T-helper 1 cell (primary cell): ENCODE data around the gene OTUD3.
"Not testable (repeated sequence)": the region's sequence is repeated elsewhere in the genome, so short reads cannot be mapped to it uniquely, and the experiment has no call there.

Experiments
- DNase-seq, 5 donors: peaks; one replicate each; pipeline ENCODE4 v3.0.0-alpha.2; 2012 to 2020

OTUD3 gene

GRCh38 chr1:19869453-19869852 lies 12.7 kb upstream of the OTUD3 start:
- not testable (repeated sequence) for DNase-seq

- DNase-seq, result no peak
These were observed 12.3 kb upstream of the OTUD3 start for GRCh38 chr1:19869929-19870328.

DNA sequence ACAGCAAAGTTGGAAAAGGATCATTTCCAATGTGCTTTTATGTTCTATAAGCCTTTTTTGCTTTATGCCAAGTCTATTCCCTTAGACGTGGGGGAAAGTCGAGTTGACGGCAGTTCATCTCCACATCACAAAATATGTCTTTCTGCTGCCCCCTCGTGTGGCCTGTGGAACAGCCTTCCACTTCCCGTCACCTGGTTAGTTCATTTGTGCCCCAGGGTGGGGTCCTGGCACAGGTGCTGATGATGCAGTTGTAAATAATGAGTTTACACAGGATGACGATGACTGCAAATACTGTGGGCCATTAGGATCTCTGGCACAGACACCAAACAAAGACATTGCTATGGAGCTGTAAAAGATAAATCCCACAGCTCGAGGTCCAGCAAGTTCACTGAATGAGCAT lies 10.0 kb upstream of the OTUD3 start:
- DNase-seq, result no peak

- DNase-seq, result no peak
These were observed 4.9 kb upstream of the OTUD3 start for GRCh38 chr1:19877181-19877750.

DNA sequence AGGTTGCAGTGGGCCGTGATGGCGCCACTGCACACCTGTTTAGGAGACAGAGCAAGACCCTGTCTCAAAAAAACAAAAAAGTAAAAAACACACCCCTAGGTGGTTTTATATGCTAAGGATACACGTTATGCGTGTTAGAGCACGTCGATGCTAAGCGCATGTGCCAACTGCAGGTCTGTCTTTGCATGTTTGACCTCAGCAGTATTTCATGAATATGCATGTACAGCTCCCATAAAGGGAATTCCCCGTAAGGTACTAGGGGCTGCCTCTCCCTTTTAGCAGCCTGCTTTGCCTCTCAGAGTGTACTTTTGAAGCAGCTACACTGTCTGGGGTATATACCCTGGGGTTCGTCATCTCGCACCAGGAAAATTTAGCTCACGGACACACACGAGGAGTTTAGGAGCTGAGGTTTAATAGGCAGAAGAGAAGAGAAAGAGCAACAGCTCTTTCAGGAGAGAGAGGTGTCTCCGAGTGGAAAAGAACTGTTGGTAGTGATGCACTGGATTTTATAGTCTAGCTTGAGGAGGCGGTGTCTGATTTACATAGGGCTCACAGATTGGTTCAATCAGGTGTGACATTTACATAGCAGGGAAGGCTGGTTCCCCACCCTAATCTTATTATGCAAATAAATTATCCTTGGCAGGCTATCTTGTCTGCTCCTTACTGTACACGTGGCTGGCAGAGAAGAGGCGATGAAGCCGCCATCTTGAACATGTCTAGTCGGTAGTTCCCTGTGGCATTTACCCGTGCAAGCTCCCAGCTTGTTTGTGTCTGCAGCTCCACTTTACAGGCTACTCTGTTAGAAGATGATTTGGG lies 4.2 kb upstream of the OTUD3 start:
- DNase-seq, result no peak

- DNase-seq, result no peak
These were observed 3.6 kb upstream of the OTUD3 start for GRCh38 chr1:19878637-19878985.

- DNase-seq, result no peak
These were observed 3.0 kb upstream of the OTUD3 start for GRCh38 chr1:19879227-19879626.

- no peak for DNase-seq
These were observed 2.5 kb upstream of the OTUD3 start for GRCh38 chr1:19879661-19880060.

DNA sequence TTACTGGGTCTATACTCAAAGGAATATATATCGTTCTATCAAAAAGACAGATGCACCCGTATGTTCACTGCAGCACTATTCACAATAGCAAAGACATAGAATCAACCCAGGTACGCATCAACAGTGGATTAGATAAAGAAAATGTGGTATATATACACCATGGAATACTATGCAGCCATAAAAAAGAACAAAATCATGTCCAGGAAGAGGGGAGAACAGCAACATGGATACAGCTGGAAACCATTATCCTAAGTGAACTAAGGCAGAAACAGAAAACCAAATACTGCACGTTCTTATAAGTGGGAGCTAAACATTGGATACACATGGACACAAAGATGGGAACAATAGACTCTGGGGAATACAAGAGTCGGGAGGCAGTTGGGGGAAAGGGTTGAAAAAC lies 1.4 kb upstream of the OTUD3 start:
- not testable (repeated sequence) for DNase-seq

- DNase-seq, result no peak
These were observed 2.1 kb downstream of the OTUD3 start for GRCh38 chr1:19884312-19884711.

- DNase-seq, result no peak
These were observed 3.6 kb downstream of the OTUD3 start for GRCh38 chr1:19885821-19886220.

DNA sequence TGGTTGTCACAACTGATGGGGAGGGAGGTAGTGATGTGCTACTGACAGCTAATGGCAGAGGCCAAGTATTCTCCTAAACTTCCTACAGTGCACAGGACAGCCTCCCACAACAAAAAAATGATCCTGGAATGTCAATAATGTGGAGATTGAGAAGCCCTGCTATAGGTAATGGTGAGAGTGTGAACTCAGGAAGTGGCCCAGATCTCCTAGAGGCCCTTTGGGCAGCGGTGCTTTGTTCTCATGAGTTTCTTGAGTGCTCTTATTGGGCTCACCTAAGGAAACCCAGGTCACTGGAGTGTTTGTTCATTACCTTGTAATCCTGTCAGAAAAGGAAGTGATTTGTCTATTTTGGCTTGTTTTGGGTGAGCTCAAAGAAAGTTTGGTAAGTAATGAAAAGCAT lies 5.9 kb downstream of the OTUD3 start:
- no peak for DNase-seq

DNA sequence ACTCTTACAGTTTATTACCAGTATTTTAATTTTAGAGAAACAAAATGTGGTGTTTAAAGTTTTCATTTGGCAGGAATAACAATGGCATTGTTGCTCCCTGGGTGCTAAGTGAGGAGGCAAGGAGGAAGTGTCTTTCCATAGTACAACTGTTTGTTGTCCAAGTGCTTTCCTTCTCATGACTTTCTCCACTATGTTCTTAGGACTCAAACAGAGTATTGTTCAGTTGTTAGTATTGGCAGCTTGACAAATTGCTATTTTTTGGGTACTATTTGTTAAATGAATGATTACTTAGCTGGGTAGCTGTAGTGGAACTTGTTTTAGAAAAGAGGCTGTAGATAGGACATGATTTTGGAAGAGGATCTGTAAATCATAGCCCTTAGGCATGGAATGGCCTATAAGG lies 7.5 kb downstream of the OTUD3 start:
- no peak for DNase-seq

GRCh38 chr1:19892129-19892528 lies 9.9 kb downstream of the OTUD3 start:
- DNase-seq, result no peak

- DNase-seq, result no peak
These were observed 10.5 kb downstream of the OTUD3 start for GRCh38 chr1:19892628-19893168.

- DNase-seq, result no peak
These were observed 11.5 kb downstream of the OTUD3 start for GRCh38 chr1:19893687-19894086.

DNA sequence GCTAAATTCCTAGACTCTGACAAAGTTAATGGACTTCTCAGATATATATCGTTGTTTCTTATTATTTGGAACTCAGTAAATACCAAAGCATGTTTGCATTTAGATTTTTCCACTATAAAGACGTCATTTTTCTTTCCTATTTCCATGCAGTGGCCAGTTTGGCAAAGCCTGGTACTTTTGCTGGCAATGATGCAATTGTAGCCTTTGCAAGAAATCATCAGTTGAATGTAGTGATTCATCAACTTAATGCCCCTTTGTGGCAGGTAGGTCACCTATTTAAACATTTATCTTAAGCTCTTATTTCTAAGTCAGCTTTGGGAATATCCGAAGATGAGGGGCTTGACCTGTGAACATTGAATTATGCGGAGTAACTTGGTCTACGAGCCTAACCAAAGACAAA lies 12.0 kb downstream of the OTUD3 start:
- DNase-seq, result no peak

DNA sequence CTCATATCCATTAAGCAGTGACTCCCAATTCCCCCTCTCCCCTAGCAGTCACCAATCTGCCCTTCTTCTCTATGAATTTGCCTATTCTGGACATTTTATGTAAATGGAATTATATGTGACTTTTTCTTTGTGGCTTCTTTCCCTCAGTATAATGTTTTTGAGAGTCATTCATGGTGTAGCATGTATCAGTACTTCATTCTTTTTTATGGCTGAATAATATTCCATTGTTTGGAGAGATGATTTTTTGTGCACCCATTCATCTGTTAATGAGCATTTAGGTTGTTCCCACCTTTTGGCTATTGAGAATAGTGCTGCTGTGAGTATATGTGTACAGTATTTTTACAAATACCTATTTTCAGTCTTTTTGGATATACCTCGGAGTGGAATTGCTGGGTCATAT lies 19.5 kb downstream of the OTUD3 start:
- no peak for DNase-seq

GRCh38 chr1:19903621-19904020 lies 21.4 kb downstream of the OTUD3 start:
- DNase-seq, result no peak

- DNase-seq, result no peak
These were observed 25.3 kb downstream of the OTUD3 start for GRCh38 chr1:19907456-19907855.

- no peak for DNase-seq
These were observed 27.2 kb downstream of the OTUD3 start for GRCh38 chr1:19909392-19909791.

DNA sequence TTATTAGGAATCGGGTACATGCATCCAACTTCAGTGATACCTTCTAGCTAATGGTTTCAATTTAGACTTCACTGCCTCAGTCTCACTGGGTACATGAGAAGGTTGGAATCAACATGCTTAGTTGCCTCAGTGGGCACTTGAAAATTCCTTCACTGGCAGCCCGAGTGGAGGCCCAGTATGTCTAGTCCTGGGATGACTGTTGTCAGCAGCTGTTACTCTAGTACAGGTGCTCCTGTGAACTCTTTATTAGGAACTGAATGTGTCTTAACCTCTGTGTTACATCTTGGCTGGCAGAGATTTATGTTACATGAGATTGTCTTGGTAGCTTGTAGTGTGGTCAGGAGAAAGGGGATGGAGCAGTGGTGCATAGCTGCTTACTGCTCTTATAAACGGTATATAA lies 27.8 kb downstream of the OTUD3 start:
- no peak for DNase-seq

DNA sequence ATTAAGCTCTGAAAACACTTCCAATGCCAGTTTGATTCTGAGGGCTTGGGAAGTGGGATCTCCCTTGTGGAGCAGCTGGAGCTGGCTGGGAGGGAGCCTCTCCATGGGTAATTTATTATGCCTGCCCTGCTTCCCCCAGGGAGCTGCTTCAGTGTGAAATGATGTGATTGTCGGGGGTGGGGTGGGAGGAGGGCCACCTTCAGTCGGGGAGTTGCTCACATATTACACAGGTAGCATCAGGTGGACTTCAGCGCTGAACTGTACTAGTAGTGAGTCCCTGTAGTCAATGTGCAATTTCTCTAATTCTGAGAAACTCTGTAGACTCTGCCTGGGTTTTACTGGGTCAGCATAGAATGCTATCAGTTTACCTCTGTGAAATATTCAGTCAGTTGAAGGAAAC lies 28.5 kb downstream of the OTUD3 start:
- DNase-seq, result no peak

DNA sequence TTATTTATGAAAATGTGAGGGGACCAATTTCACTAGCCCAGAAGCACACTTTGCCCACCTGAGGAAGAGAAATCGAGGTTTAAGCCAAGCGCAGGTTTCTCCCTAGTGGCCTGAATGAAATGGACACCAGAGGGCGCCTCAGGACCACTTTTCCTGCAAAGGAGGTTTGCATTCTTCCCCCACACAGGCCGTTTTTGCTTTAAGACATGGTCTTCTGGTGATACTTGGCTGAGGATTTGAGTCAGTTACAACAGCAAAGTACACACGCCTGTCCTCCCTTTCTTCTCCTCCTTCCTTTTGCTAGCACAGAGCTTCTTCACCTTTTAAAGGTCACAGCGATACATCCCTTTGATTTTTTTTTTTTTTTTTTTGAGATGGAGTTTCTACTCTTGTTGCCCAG lies 35.9 kb downstream of the OTUD3 start:
- DNase-seq, result peak; percentile 40 to 85 (median 63)
